DMS79 (cell line): ENCODE measurements around the gene PSMA8.
"Not testable (repeated sequence)": the region's sequence is repeated elsewhere in the genome, so short reads cannot be mapped to it uniquely, and the experiment has no call there.

ENCODE experiments used
- DNase-seq: peaks from one replicate; lab custom pipeline; 2025; lab: John Stamatoyannopoulos, UW

PSMA8 gene

DNA sequence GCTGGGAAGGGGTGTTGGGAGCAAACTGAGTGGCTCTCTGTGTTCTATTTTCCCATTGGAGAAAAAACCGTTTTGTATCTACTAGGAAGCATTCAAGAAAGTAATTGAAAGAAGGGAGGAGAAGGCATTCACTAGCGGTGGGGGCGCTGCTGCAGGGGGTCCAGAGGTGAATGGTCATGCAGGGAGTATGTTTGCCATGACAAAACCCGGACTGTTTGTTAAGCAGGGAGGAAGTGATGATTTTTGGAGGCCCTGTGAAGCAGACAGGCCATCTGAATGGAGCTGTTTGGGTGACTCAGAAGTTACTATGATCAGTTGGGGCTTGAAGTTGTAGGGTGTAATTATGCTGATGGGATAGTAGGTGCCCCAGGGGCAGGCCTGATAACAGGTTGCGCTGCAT, 99.5 kb downstream of the PSMA8 start:
- DNase-seq: no peak

GRCh38 chr18:26237363-26237762, 103.7 kb downstream of the PSMA8 start:
- not testable (repeated sequence) for DNase-seq

GRCh38 chr18:26238718-26239117, 105.0 kb downstream of the PSMA8 start:
- not testable (repeated sequence) for DNase-seq

GRCh38 chr18:26242392-26242791, 108.7 kb downstream of the PSMA8 start:
- not testable (repeated sequence) for DNase-seq
